ENCODE results near the gene PCDHGC3.

GRCh38 chr5:141485321-141486055 lies 9.7 kb downstream of the PCDHGC3 start:
- TF ChIP-seq CTCF (IDR thresholded peaks at IDR 0.05) (no peak), EP300 (IDR thresholded peaks at IDR 0.05) (no peak), POLR2A (IDR thresholded peaks at IDR 0.05) (no peak)
